Memory B cell (primary cell): ENCODE data around the gene NUMA1.

Source experiments
- ATAC-seq: fragments of 150-1000 bp; cut with Tn5 transposase; 2 replicates; pipeline ENCODE4 v1.10.0; 2021; ENCODE audit warnings: low read depth, mild to moderate bottlenecking, moderate library complexity
- DNase-seq, 2 donors: peaks; one replicate each; pipeline ENCODE4 v3.0.0; 2022; ENCODE audit warnings: low spot score in 2 of 2
- H3K27ac Mint-ChIP-seq: one replicate; pipeline ENCODE4 v1.8.0; 2022; ENCODE audit warnings: mild to moderate bottlenecking, moderate library complexity, mixed read lengths
- H3K27me3 Mint-ChIP-seq: one replicate; pipeline ENCODE4 v1.8.0; 2022; ENCODE audit warnings: mixed read lengths
- H3K36me3 Mint-ChIP-seq: one replicate; pipeline ENCODE4 v1.8.0; 2022; ENCODE audit warnings: mild to moderate bottlenecking, mixed read lengths
- H3K4me1 Mint-ChIP-seq: one replicate; pipeline ENCODE4 v1.8.0; 2022; ENCODE audit warnings: mixed read lengths
- H3K4me3 Mint-ChIP-seq: one replicate; pipeline ENCODE4 v1.8.0; 2022; ENCODE audit warnings: mild to moderate bottlenecking, moderate library complexity, mixed read lengths
- H3K9me3 Mint-ChIP-seq: one replicate; pipeline ENCODE4 v1.8.0; 2022; ENCODE audit warnings: mixed read lengths

NUMA1 gene

GRCh38 chr11:71999362-71999761 is 81.0 kb downstream of the NUMA1 start:
- Mint-ChIP-seq H3K9me3 (no peaks in the 10 kb centered on the region), H3K27me3 (no peaks in the 10 kb centered on the region), H3K27ac (peak overlapping the region; percentile 98), H3K4me1 (peaks cover 45% of the 10 kb centered on the region), H3K4me3 (peak overlapping the region; percentile 96), H3K36me3 (peaks cover 21% of the 10 kb centered on the region)
- ATAC-seq (no peak), DNase-seq (no peak)

- Mint-ChIP-seq H3K27me3 (no peaks in the 10 kb centered on the region), H3K9me3 (no peaks in the 10 kb centered on the region), H3K27ac (peak within 1 kb of the TSS; percentile 98), H3K4me3 (peak within 1 kb of the TSS; percentile 96), H3K36me3 (peaks cover 17% of the 10 kb centered on the region), H3K4me1 (peaks cover 47% of the 10 kb centered on the region)
- DNase-seq (peak; percentile 34 to 37), ATAC-seq (peak; percentile 90)
Observed at GRCh38 chr11:71998649-71999310, 81.6 kb downstream of the NUMA1 start, which contains the start of gene IL18BP. Gene IL18BP, plus strand, starts transcription at chr11:71998909. Its CDS starts 1,076 bp downstream, at chr11:71999985.

GRCh38 chr11:71998061-71998460 is 82.3 kb downstream of the NUMA1 start:
- no peaks in the 10 kb centered on the region for H3K9me3 Mint-ChIP-seq
- peaks cover 52% of the 10 kb centered on the region for H3K4me1 Mint-ChIP-seq
- peak overlapping the region; percentile 98 for H3K27ac Mint-ChIP-seq
- H3K4me3 Mint-ChIP-seq: peak overlapping the region; percentile 21
- peaks cover 14% of the 10 kb centered on the region for H3K36me3 Mint-ChIP-seq
- no peak for DNase-seq
- no peaks in the 10 kb centered on the region for H3K27me3 Mint-ChIP-seq
- ATAC-seq: no peak

- H3K27ac Mint-ChIP-seq: peak overlapping the region; percentile 98
- ATAC-seq (no peak), DNase-seq (no peak)
- H3K27me3 Mint-ChIP-seq: no peaks in the 10 kb centered on the region
- H3K4me3 Mint-ChIP-seq: no peak overlapping the region
- peaks cover 55% of the 10 kb centered on the region for H3K4me1 Mint-ChIP-seq
- H3K9me3 Mint-ChIP-seq: no peaks in the 10 kb centered on the region
- H3K36me3 Mint-ChIP-seq: peaks cover 13% of the 10 kb centered on the region
Observed at GRCh38 chr11:71997594-71997993, 82.7 kb downstream of the NUMA1 start.

GRCh38 chr11:71996946-71997345 is 83.4 kb downstream of the NUMA1 start:
- no peaks in the 10 kb centered on the region for H3K27me3 Mint-ChIP-seq
- no peaks in the 10 kb centered on the region for H3K9me3 Mint-ChIP-seq
- H3K4me1 Mint-ChIP-seq: peaks cover 55% of the 10 kb centered on the region
- no peak overlapping the region for H3K4me3 Mint-ChIP-seq
- ATAC-seq: peak; percentile 25
- no peak for DNase-seq
- H3K27ac Mint-ChIP-seq: peak overlapping the region; percentile 42
- peaks cover 7% of the 10 kb centered on the region for H3K36me3 Mint-ChIP-seq

- ATAC-seq (no peak), DNase-seq (no peak)
- Mint-ChIP-seq H3K27me3 (no peaks in the 10 kb centered on the region), H3K27ac (peak overlapping the region; percentile 42), H3K9me3 (no peaks in the 10 kb centered on the region), H3K36me3 (peaks cover 5% of the 10 kb centered on the region), H3K4me3 (no peak overlapping the region), H3K4me1 (peaks cover 56% of the 10 kb centered on the region)
Observed at GRCh38 chr11:71996517-71996916, 83.8 kb downstream of the NUMA1 start.

- Mint-ChIP-seq H3K27ac (no peak overlapping the region), H3K4me3 (no peak overlapping the region), H3K36me3 (peaks cover 5% of the 10 kb centered on the region), H3K27me3 (no peaks in the 10 kb centered on the region), H3K9me3 (no peaks in the 10 kb centered on the region), H3K4me1 (peaks cover 60% of the 10 kb centered on the region)
- no peak for DNase-seq
- no peak for ATAC-seq
Observed at GRCh38 chr11:71995726-71996291, 84.5 kb downstream of the NUMA1 start.

- H3K27ac Mint-ChIP-seq: no peak overlapping the region
- peaks cover 57% of the 10 kb centered on the region for H3K4me1 Mint-ChIP-seq
- H3K4me3 Mint-ChIP-seq: no peak overlapping the region
- no peaks in the 10 kb centered on the region for H3K9me3 Mint-ChIP-seq
- DNase-seq: no peak
- H3K36me3 Mint-ChIP-seq: peaks cover 5% of the 10 kb centered on the region
- ATAC-seq: no peak
- H3K27me3 Mint-ChIP-seq: no peaks in the 10 kb centered on the region
Observed at GRCh38 chr11:71994786-71995185, 85.6 kb downstream of the NUMA1 start.

- ATAC-seq: no peak
- no peaks in the 10 kb centered on the region for H3K9me3 Mint-ChIP-seq
- no peak overlapping the region for H3K27ac Mint-ChIP-seq
- H3K4me3 Mint-ChIP-seq: peak overlapping the region; percentile 39
- H3K27me3 Mint-ChIP-seq: no peaks in the 10 kb centered on the region
- H3K4me1 Mint-ChIP-seq: peaks cover 36% of the 10 kb centered on the region
- DNase-seq: no peak
- H3K36me3 Mint-ChIP-seq: peaks cover 3% of the 10 kb centered on the region
Observed at GRCh38 chr11:71992136-71992730, 88.1 kb downstream of the NUMA1 start.

GRCh38 chr11:71991494-71991893 is 88.8 kb downstream of the NUMA1 start:
- ATAC-seq: peak; percentile 94
- Mint-ChIP-seq H3K4me3 (peak overlapping the region; percentile 0), H3K27ac (no peak overlapping the region), H3K36me3 (peaks cover 5% of the 10 kb centered on the region), H3K4me1 (peaks cover 34% of the 10 kb centered on the region), H3K27me3 (no peaks in the 10 kb centered on the region), H3K9me3 (no peaks in the 10 kb centered on the region)
- peak in 1 of 2 donors; percentile 53 for DNase-seq

GRCh38 chr11:71990701-71991100 is 89.6 kb downstream of the NUMA1 start:
- H3K36me3 Mint-ChIP-seq: peaks cover 5% of the 10 kb centered on the region
- no peak overlapping the region for H3K4me3 Mint-ChIP-seq
- H3K9me3 Mint-ChIP-seq: no peaks in the 10 kb centered on the region
- no peak overlapping the region for H3K27ac Mint-ChIP-seq
- peaks cover 40% of the 10 kb centered on the region for H3K4me1 Mint-ChIP-seq
- no peak for DNase-seq
- no peaks in the 10 kb centered on the region for H3K27me3 Mint-ChIP-seq
- ATAC-seq: no peak

GRCh38 chr11:71988050-71988449 is 92.3 kb downstream of the NUMA1 start:
- Mint-ChIP-seq H3K27ac (no peak overlapping the region), H3K4me3 (no peak overlapping the region), H3K9me3 (no peaks in the 10 kb centered on the region), H3K4me1 (peaks cover 33% of the 10 kb centered on the region), H3K36me3 (peaks cover 2% of the 10 kb centered on the region), H3K27me3 (no peaks in the 10 kb centered on the region)
- no peak for ATAC-seq
- no peak for DNase-seq

GRCh38 chr11:71987521-71987920 is 92.8 kb downstream of the NUMA1 start:
- Mint-ChIP-seq H3K9me3 (no peaks in the 10 kb centered on the region), H3K27ac (no peak overlapping the region), H3K27me3 (no peaks in the 10 kb centered on the region), H3K4me3 (no peak overlapping the region), H3K36me3 (peaks cover 2% of the 10 kb centered on the region), H3K4me1 (peaks cover 30% of the 10 kb centered on the region)
- ATAC-seq (no peak), DNase-seq (no peak)

- peaks cover 20% of the 10 kb centered on the region for H3K4me1 Mint-ChIP-seq
- H3K4me3 Mint-ChIP-seq: peak overlapping the region; percentile 25
- ATAC-seq: peak; percentile 82
- peak overlapping the region; percentile 84 for H3K27ac Mint-ChIP-seq
- H3K36me3 Mint-ChIP-seq: peaks cover 5% of the 10 kb centered on the region
- H3K9me3 Mint-ChIP-seq: no peaks in the 10 kb centered on the region
- H3K27me3 Mint-ChIP-seq: no peaks in the 10 kb centered on the region
- DNase-seq: no peak
Observed at GRCh38 chr11:71986131-71986530, 94.2 kb downstream of the NUMA1 start.
